Nephron progenitor cell (in vitro differentiated cells): Measurements from ENCODE around the gene CNTNAP2.

Source experiments
- DNase-seq: peaks from one replicate; pipeline ENCODE4 v3.0.0; 2021
- H3K27ac Mint-ChIP-seq: 2 replicates; pipeline ENCODE4 v1.8.0; 2021; ENCODE audit warnings: mild to moderate bottlenecking, moderate library complexity, mixed read lengths
- H3K27me3 Mint-ChIP-seq: 2 replicates; pipeline ENCODE4 v1.8.0; 2021; ENCODE audit warnings: mild to moderate bottlenecking, low read depth, mixed read lengths; ENCODE audit not compliant: poor library complexity
- H3K36me3 Mint-ChIP-seq: 2 replicates; pipeline ENCODE4 v1.8.0; 2021; ENCODE audit warnings: low read depth, mixed read lengths
- H3K4me1 Mint-ChIP-seq: 2 replicates; pipeline ENCODE4 v1.8.0; 2021; ENCODE audit warnings: mixed read lengths
- H3K4me3 Mint-ChIP-seq: 2 replicates; pipeline ENCODE4 v1.8.0; 2021; ENCODE audit warnings: mild to moderate bottlenecking, moderate library complexity, mixed read lengths
- H3K9me3 Mint-ChIP-seq: 2 replicates; pipeline ENCODE4 v1.8.0; 2021; ENCODE audit warnings: mild to moderate bottlenecking, moderate library complexity, mixed read lengths
- TF ChIP-seq, protein P1 (sequence below): fragments of 200-600 bp; sonication (generic); IDR thresholded peaks from 2 replicates; pipeline ENCODE4 v1.5.0; 2021; ENCODE audit warnings: antibody characterized with exemption

The CNTNAP2 gene

GRCh38 chr7:147923841-147924240, 1807.2 kb downstream of the CNTNAP2 start:
- Mint-ChIP-seq H3K4me1 (no peaks in the 10 kb centered on the region), H3K9me3 (peaks cover 6% of the 10 kb centered on the region), H3K27ac (no peak overlapping the region), H3K27me3 (no peaks in the 10 kb centered on the region), H3K4me3 (no peak overlapping the region), H3K36me3 (no peaks in the 10 kb centered on the region)
- TF ChIP-seq, protein P1, sequence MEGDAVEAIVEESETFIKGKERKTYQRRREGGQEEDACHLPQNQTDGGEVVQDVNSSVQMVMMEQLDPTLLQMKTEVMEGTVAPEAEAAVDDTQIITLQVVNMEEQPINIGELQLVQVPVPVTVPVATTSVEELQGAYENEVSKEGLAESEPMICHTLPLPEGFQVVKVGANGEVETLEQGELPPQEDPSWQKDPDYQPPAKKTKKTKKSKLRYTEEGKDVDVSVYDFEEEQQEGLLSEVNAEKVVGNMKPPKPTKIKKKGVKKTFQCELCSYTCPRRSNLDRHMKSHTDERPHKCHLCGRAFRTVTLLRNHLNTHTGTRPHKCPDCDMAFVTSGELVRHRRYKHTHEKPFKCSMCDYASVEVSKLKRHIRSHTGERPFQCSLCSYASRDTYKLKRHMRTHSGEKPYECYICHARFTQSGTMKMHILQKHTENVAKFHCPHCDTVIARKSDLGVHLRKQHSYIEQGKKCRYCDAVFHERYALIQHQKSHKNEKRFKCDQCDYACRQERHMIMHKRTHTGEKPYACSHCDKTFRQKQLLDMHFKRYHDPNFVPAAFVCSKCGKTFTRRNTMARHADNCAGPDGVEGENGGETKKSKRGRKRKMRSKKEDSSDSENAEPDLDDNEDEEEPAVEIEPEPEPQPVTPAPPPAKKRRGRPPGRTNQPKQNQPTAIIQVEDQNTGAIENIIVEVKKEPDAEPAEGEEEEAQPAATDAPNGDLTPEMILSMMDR, result no peak
- no peak for DNase-seq

DNA sequence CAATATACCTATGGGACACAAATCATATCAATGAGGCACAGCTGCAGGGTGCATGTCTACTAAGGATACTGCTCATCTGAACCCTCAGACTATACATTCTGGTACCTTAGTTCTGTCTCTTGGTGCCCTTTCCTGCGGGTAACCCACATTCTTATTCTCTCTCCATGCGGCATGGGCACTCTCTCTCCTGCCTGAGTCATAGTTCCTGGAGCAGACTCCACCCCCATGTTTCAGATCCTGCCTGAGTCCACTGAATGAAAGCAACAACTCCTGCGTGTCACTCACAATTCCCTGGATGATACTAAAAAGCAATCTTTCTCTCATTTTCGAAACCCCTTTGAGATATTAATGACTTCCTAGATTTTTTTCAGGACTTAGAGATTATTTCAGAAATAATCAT, 1820.8 kb downstream of the CNTNAP2 start:
- no peak overlapping the region for H3K27ac Mint-ChIP-seq
- no peak overlapping the region for H3K4me3 Mint-ChIP-seq
- peaks cover 2% of the 10 kb centered on the region for H3K27me3 Mint-ChIP-seq
- TF ChIP-seq, protein P1, result no peak
- DNase-seq, result no peak
- peaks cover 6% of the 10 kb centered on the region for H3K9me3 Mint-ChIP-seq
- H3K36me3 Mint-ChIP-seq, result no peaks in the 10 kb centered on the region
- H3K4me1 Mint-ChIP-seq, result peaks cover 20% of the 10 kb centered on the region

DNA sequence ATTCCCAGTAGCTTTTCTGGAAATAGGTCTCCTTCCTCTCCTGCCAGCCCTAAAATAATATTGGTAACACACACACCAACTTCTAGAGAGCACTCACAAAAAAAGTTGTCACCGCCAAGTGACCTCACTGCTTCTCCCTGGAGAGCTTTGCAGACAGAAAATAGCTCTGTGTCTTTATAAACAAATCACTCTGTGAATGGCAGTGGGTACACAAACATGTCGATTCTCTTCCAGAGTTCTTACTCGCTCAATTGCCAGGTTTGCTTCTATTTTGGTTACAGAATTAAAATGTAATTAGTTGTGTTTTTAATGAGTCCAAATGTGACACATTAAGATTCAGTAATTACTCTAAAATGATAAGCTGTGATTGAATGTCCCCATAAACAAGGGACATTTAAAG, 1824.8 kb downstream of the CNTNAP2 start:
- no peak overlapping the region for H3K4me3 Mint-ChIP-seq
- DNase-seq, result no peak
- TF ChIP-seq, protein P1, result no peak
- peak overlapping the region; percentile 76 for H3K27ac Mint-ChIP-seq
- H3K36me3 Mint-ChIP-seq, result no peaks in the 10 kb centered on the region
- H3K4me1 Mint-ChIP-seq, result peaks cover 20% of the 10 kb centered on the region
- H3K27me3 Mint-ChIP-seq, result peaks cover 2% of the 10 kb centered on the region
- H3K9me3 Mint-ChIP-seq, result peaks cover 6% of the 10 kb centered on the region

- Mint-ChIP-seq H3K27ac (no peak overlapping the region), H3K9me3 (peaks cover 6% of the 10 kb centered on the region), H3K4me1 (peaks cover 20% of the 10 kb centered on the region), H3K27me3 (peaks cover 2% of the 10 kb centered on the region), H3K4me3 (no peak overlapping the region), H3K36me3 (no peaks in the 10 kb centered on the region)
- TF ChIP-seq, protein P1, result no peak
- no peak for DNase-seq
These were observed 1827.7 kb downstream of the CNTNAP2 start for GRCh38 chr7:147944321-147944720.

GRCh38 chr7:147952918-147953317, 1836.3 kb downstream of the CNTNAP2 start:
- no peak for DNase-seq
- Mint-ChIP-seq H3K4me1 (peaks cover 5% of the 10 kb centered on the region), H3K4me3 (no peak overlapping the region), H3K27me3 (no peaks in the 10 kb centered on the region), H3K9me3 (no peaks in the 10 kb centered on the region), H3K36me3 (no peaks in the 10 kb centered on the region), H3K27ac (no peak overlapping the region)
- TF ChIP-seq, protein P1, result no peak

GRCh38 chr7:147968046-147968610, 1851.5 kb downstream of the CNTNAP2 start:
- no peaks in the 10 kb centered on the region for H3K9me3 Mint-ChIP-seq
- no peaks in the 10 kb centered on the region for H3K36me3 Mint-ChIP-seq
- H3K4me3 Mint-ChIP-seq, result no peak overlapping the region
- TF ChIP-seq, protein P1, result no peak
- H3K27me3 Mint-ChIP-seq, result no peaks in the 10 kb centered on the region
- H3K4me1 Mint-ChIP-seq, result no peaks in the 10 kb centered on the region
- DNase-seq, result no peak
- H3K27ac Mint-ChIP-seq, result no peak overlapping the region
